ENCODE measurements around the gene TRAF4. TPM values are rescaled to one million over a fixed set of nuclear protein-coding genes. Genes with fewer than 3 reads are reported as not detected.
A peak's percentile ranks its signal among the peaks of the same experiment; 100 is the strongest.
"Not testable (repeated sequence)": the region's sequence is repeated elsewhere in the genome, so short reads cannot be mapped to it uniquely, and the experiment has no call there.

TRAF4 gene
- total and polyA plus RNA-seq, 3 donors from 2014 or later: 33.1 to 47.2 (median 35.3) TPM

- Histone ChIP-seq H3K4me1 (peaks cover 45% of the 10 kb centered on the region), H3K36me3 (ENCODE audit: low read depth, missing control alignments) (no peaks in the 10 kb centered on the region), H3K27ac (no peak overlapping the region), H3K9me3 (no peaks in the 10 kb centered on the region), H3K4me3 (no peak overlapping the region), H3K27me3 (no peaks in the 10 kb centered on the region)
- intact Hi-C loops (cut with DNase I; ENCODE audit: low total_unique reads): no loop called here
- WGBS, 2 donors: 62 to 69% methylated on average over 7 of the region's 7 CpGs
- TF ChIP-seq CTCF (IDR thresholded peaks at IDR 0.05) (no peak), POLR2A (IDR thresholded peaks at IDR 0.05) (no peak)
- DNase-seq: no peak
Measured at GRCh38 chr17:28722417-28723158, 21.2 kb upstream of the TRAF4 start.

- Histone ChIP-seq H3K27me3 (no peaks in the 10 kb centered on the region), H3K4me1 (peaks cover 39% of the 10 kb centered on the region), H3K9me3 (no peaks in the 10 kb centered on the region), H3K36me3 (ENCODE audit: low read depth, missing control alignments) (no peaks in the 10 kb centered on the region), H3K27ac (no peak overlapping the region), H3K4me3 (no peak overlapping the region)
- DNase-seq: no peak
- TF ChIP-seq POLR2A (IDR thresholded peaks at IDR 0.05) (no peak), CTCF (IDR thresholded peaks at IDR 0.05) (no peak)
- intact Hi-C loops (cut with DNase I; ENCODE audit: low total_unique reads): no loop called here
- 65 to 78% methylated on average over 6 of the region's 6 CpGs for WGBS, 2 donors
Measured at GRCh38 chr17:28723159-28723835, 20.5 kb upstream of the TRAF4 start.

- peaks cover 33% of the 10 kb centered on the region for H3K4me1 ChIP-seq
- intact Hi-C loops (cut with DNase I; ENCODE audit: low total_unique reads): not testable (repeated sequence)
Measured at GRCh38 chr17:28723836-28724499, 19.8 kb upstream of the TRAF4 start.

GRCh38 chr17:28724500-28725165 is 19.2 kb upstream of the TRAF4 start:
- H3K4me3 ChIP-seq: no peak overlapping the region
- intact Hi-C loops (cut with DNase I; ENCODE audit: low total_unique reads): no loop called here
- no peaks in the 10 kb centered on the region for H3K36me3 ChIP-seq (ENCODE audit: low read depth, missing control alignments)
- WGBS, 2 donors: 75 to 81% methylated on average over 10 of the region's 10 CpGs
- H3K27ac ChIP-seq: no peak overlapping the region
- H3K27me3 ChIP-seq: no peaks in the 10 kb centered on the region
- H3K4me1 ChIP-seq: peaks cover 32% of the 10 kb centered on the region
- no peaks in the 10 kb centered on the region for H3K9me3 ChIP-seq
- TF ChIP-seq POLR2A (IDR thresholded peaks at IDR 0.05): no peak
- no peak for TF ChIP-seq CTCF (IDR thresholded peaks at IDR 0.05)
- no peak for DNase-seq

More at GRCh38 chr17:28723836-28724499, 19.8 kb upstream of the TRAF4 start:
- H3K9me3 ChIP-seq; H3K36me3 ChIP-seq (ENCODE audit: low read depth, missing control alignments); H3K27me3 ChIP-seq; DNase-seq; H3K27ac ChIP-seq; H3K4me3 ChIP-seq: not testable (repeated sequence)
- WGBS, 2 donors: 70 to 78% methylated on average over 4 of the region's 4 CpGs

- no peaks in the 10 kb centered on the region for H3K27me3 ChIP-seq
- intact Hi-C loops (cut with DNase I; ENCODE audit: low total_unique reads): no loop called here
- whole genome bisulfite sequencing, 2 donors: 13 to 24% methylated on average over 3 to 20 of the region's 20 CpGs
- H3K27ac ChIP-seq: peak overlapping the region in 1 of 2 donors; percentile 77
- peaks cover 32% of the 10 kb centered on the region for H3K4me1 ChIP-seq
- DNase-seq: no peak
- H3K36me3 ChIP-seq (ENCODE audit: low read depth, missing control alignments): no peaks in the 10 kb centered on the region
- no peaks in the 10 kb centered on the region for H3K9me3 ChIP-seq
- TF ChIP-seq POLR2A (IDR thresholded peaks at IDR 0.05) (no peak), CTCF (IDR thresholded peaks at IDR 0.05) (no peak)
- H3K4me3 ChIP-seq: peak overlapping the region in 1 of 2 donors; percentile 71
Measured at GRCh38 chr17:28725166-28725659, 18.6 kb upstream of the TRAF4 start.

Measured in testis (tissue), 3 donors.